HCT116 (cell line): ENCODE measurements around the gene NDUFA7.

Experiments
- CTCF ChIP-seq, 3 experiments: fragments of 200-600 bp in 1 of 3; sonication (generic) in 1 of 3; IDR thresholded peaks in 2 of 3; conservative IDR thresholded peaks in 1 of 3; 2 replicates each; pipeline ENCODE4 v1.5.1; 2012 to 2017; ENCODE audit warnings: low read depth in 2 of 3, low read length in 2 of 3, antibody characterized with exemption in 1 of 3, borderline replicate concordance in 1 of 3, control low read depth in 1 of 3, mild to moderate bottlenecking in 1 of 3, mixed read lengths in 1 of 3, mixed run types in 1 of 3, moderate library complexity in 1 of 3; ENCODE audit not compliant: insufficient read depth in 1 of 3
- EGR1 ChIP-seq: IDR thresholded peaks from 2 replicates; pipeline ENCODE4 v1.6.1; 2012; ENCODE audit warnings: low read depth
- EZH2 ChIP-seq: fragments of 200-600 bp; sonication (generic); IDR thresholded peaks from 2 replicates; pipeline ENCODE4 v1.6.1; 2017; ENCODE audit warnings: antibody characterized with exemption, mixed run types
- EZH2phosphoT487 ChIP-seq: fragments of 200-600 bp; IDR thresholded peaks from 2 replicates; pipeline ENCODE4 v1.6.1; 2018; ENCODE audit warnings: antibody characterized with exemption, borderline replicate concordance
- POLR2A ChIP-seq: IDR thresholded peaks from 2 replicates; pipeline ENCODE4 v1.7.0; 2011; ENCODE audit warnings: borderline replicate concordance; ENCODE audit not compliant: insufficient read depth, insufficient read length; ENCODE audit errors: extremely low read depth
- POLR2AphosphoS5 ChIP-seq: IDR thresholded peaks from 2 replicates; pipeline ENCODE4 v1.6.1; 2011; ENCODE audit warnings: mild to moderate bottlenecking, low read depth, low read length, moderate library complexity
- RAD21 ChIP-seq: IDR thresholded peaks from 2 replicates; pipeline ENCODE4 v1.6.1; 2012; ENCODE audit warnings: low read depth, mild to moderate bottlenecking
- REST ChIP-seq: IDR thresholded peaks from 2 replicates; pipeline ENCODE4 v1.6.1; 2012; ENCODE audit warnings: low read depth
- TCF7L2 ChIP-seq: IDR thresholded peaks from 2 replicates; pipeline ENCODE4 v1.7.0; 2011; ENCODE audit warnings: borderline replicate concordance, inconsistent platforms; ENCODE audit not compliant: insufficient read depth, insufficient read length; ENCODE audit errors: extremely low read depth

- TF ChIP-seq CTCF (IDR thresholded peaks at IDR 0.05 in 2 of 3, conservative IDR thresholded peaks at IDR 0.05 in 1 of 3; ENCODE audit: borderline replicate concordance in 1 of 3, insufficient read depth in 1 of 3, low read depth in 2 of 3, low read length in 2 of 3) (no peak), EGR1 (no peak), RAD21 (no peak), POLR2AphosphoS5 (no peak), EZH2 (no peak), POLR2A (no peak), REST (no peak), TCF7L2 (no peak), EZH2phosphoT487 (no peak)
Measured at GRCh38 chr19:8320564-8321066, 560 bp downstream of the NDUFA7 start.
